Omental fat pad (tissue), 4 donors: ENCODE measurements around the gene COX7B2. TPM values are rescaled to one million over a fixed set of nuclear protein-coding genes. Genes with fewer than 3 reads are reported as not detected.
A peak's percentile ranks its signal among the peaks of the same experiment; 100 is the strongest.

ENCODE experiments used
- ATAC-seq: fragments of 150-250 bp; one replicate; pipeline ENCODE4 v1.9.1; 2016; ENCODE audit warnings: mild to moderate bottlenecking, moderate library complexity; ENCODE audit not compliant: low FRiP score
- DNase-seq: peaks from one replicate; pipeline ENCODE4 v3.0.0-alpha.2; 2019; ENCODE audit warnings: low spot score
- total RNA-seq, 4 donors: library from RNA; depleted of rRNA; stranded (reverse); fragments of >200 nt; gene quantifications; one replicate each; pipeline ENCODE4 v1.1.0, GENCODE V29; 2016
- TF ChIP-seq, protein P1 (sequence below), 3 donors: fragments of 450-650 bp; IDR thresholded peaks; one replicate each; pipeline ENCODE4 v1.5.1; 2016 to 2017; ENCODE audit warnings: antibody characterized with exemption in 3 of 3, mild to moderate bottlenecking in 3 of 3, moderate library complexity in 2 of 3

Gene COX7B2
- total RNA-seq, 4 donors from 2014 or later: not detected

DNA sequence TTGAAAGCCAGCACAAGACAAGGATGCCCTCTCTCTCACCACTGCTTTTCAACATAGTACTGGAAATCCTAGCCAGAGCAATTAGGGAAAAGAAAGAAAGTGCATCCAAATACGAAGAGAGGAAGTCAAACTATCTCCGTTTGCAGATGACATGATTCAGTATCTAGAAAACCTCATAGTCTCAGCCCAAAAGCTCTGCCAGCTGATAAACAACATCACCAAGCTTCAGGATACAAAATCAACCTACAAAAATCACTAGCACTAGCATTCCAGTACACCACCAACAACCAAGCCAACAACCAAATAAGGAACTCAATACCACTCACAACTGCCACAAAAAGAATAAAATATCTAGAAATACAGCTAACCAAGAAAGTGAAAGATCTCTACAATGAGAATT lies 38.6 kb downstream of the COX7B2 start:
- DNase-seq (no peak), ATAC-seq (no peak)
- TF ChIP-seq, protein P1, sequence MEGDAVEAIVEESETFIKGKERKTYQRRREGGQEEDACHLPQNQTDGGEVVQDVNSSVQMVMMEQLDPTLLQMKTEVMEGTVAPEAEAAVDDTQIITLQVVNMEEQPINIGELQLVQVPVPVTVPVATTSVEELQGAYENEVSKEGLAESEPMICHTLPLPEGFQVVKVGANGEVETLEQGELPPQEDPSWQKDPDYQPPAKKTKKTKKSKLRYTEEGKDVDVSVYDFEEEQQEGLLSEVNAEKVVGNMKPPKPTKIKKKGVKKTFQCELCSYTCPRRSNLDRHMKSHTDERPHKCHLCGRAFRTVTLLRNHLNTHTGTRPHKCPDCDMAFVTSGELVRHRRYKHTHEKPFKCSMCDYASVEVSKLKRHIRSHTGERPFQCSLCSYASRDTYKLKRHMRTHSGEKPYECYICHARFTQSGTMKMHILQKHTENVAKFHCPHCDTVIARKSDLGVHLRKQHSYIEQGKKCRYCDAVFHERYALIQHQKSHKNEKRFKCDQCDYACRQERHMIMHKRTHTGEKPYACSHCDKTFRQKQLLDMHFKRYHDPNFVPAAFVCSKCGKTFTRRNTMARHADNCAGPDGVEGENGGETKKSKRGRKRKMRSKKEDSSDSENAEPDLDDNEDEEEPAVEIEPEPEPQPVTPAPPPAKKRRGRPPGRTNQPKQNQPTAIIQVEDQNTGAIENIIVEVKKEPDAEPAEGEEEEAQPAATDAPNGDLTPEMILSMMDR (IDR thresholded peaks at IDR 0.05): no peak

DNA sequence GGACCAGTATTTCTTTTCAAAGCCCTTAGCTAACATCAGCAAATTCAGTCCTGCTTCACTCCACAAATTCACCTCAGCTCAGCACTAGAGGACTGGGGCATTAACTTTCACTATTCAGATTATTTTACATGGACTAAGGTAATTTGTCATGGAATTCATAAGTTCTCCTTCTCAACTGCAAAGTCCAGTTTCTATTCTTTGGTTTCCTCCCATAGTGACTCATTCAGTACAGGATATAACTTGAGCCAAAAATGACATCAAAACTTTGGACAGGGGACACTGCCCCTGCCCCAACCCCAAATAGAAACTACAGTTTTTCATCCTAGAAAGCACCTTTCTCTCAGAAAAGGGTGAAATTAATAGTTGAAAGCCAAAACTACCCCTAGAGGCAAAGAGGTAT lies 52.7 kb downstream of the COX7B2 start:
- no peak for ATAC-seq
- TF ChIP-seq, protein P1 (IDR thresholded peaks at IDR 0.05): no peak
- DNase-seq: no peak

GRCh38 chr4:46852800-46853199 lies 56.2 kb downstream of the COX7B2 start:
- ATAC-seq: no peak
- TF ChIP-seq, protein P1 (IDR thresholded peaks at IDR 0.05): no peak
- no peak for DNase-seq

- TF ChIP-seq, protein P1 (IDR thresholded peaks at IDR 0.05): no peak
- DNase-seq (no peak), ATAC-seq (no peak)
Measured at GRCh38 chr4:46850026-46850425, 59.0 kb downstream of the COX7B2 start.

DNA sequence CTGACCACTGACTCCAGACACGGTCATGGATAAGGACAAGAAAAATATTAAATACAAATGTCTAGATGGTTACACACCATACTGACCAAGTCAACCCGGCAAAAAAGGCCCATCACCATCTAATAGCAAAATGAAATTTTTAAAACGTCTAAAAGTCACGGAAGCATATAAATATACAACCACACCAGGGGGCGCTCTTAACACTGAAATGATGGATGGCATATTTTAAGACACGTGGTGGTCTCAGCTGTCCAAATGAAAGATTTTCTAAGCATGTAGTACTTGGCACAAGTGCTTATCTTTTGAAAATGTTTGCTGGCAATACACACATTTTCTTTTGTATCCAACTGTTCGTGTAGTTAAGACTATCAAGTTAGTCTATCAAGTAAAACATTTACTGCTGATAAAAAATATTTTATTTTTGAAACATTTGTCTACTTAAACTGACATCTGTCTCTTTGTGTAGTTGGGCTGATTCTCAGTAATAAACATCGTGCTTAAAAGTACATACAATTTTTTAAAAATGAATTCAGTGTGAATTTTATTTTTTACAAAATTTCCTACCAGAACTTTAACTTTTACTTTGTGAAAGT lies 64.6 kb downstream of the COX7B2 start:
- DNase-seq (no peak), ATAC-seq (no peak)
- TF ChIP-seq, protein P1 (IDR thresholded peaks at IDR 0.05): peak in 1 of 3 donors; percentile 47

DNA sequence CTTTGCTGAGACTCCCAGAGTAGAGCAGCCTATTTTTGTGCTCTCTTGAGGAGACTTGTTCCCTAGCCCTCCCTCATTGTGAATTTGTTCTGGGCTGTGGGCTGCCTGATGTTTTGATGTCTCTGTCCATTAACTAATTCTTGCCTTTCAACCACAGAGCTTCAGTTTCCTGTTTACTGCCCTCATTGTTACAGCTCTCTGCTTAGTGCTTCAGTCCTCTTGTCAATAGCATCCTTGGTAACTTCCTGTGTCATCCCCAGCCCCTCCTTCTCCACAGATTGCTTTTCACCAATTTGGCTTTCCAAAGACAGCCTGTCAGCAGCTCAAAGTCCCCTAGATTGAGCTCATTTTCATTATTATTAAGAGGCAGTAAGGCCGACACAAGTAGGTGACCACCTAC lies 69.9 kb downstream of the COX7B2 start:
- TF ChIP-seq, protein P1 (IDR thresholded peaks at IDR 0.05): no peak
- ATAC-seq: no peak
- DNase-seq: no peak

DNA sequence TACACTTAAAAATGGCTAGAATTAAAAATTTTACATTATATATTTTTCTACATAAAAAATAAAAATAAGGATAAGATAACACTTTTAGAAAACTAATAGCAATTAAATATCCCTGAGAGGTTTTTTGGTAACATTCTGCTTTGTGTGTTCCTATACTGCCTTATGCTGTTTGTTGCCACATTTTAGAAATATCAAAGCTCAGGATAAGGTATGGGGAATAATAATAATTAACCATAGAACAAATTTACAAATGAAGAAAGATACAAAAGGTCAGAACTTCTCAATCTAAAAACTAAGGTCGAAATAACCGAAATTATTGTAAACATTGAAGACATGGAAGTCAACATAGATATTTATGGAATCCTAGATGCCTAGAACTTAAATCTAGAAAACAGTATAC lies 71.4 kb downstream of the COX7B2 start:
- no peak for ATAC-seq
- DNase-seq: no peak
- TF ChIP-seq, protein P1 (IDR thresholded peaks at IDR 0.05): no peak
